ENCODE data around the gene FRA10AC1.
"Not testable (repeated sequence)": the region's sequence is repeated elsewhere in the genome, so short reads cannot be mapped to it uniquely, and the experiment has no call there.

Gene FRA10AC1

DNA sequence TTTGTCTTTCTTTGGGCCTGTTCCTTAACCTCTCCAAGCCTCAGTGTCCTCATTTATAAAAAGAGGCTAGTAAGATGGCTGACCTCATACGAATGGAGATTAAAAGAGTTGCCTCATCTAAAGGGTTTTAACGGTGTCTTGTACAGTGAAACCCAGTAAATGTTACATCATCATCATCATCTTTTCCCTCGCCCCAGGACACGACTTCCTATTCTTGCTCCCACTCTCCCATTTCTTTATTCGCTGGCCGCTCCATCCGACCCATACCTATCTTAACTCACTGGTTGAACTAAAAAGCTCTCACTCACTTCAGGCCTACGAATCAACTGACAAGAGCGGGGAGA, 554 bp downstream of the FRA10AC1 start:
- peak; percentile 56 to 69 (median 60) for DNase-seq

DNA sequence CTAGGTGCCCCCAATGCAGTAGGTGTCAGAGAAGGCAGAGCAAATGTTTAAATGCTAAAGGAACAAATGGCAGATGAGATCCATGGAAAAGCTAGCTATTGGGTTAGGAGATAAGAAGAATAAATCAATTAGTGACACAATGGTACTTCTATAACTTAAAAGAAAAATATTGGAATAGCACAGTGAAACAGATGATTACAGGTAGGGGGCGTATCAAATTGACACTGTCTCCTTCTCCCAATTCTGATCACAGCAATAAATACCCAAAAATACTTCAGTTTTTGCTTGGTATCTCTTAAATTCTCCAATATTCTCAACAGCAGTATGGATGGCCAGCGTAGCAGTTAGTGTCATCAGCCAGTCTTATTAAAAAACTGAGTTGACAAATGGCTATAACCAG, 5.2 kb downstream of the FRA10AC1 start:
- no peak for DNase-seq

DNA sequence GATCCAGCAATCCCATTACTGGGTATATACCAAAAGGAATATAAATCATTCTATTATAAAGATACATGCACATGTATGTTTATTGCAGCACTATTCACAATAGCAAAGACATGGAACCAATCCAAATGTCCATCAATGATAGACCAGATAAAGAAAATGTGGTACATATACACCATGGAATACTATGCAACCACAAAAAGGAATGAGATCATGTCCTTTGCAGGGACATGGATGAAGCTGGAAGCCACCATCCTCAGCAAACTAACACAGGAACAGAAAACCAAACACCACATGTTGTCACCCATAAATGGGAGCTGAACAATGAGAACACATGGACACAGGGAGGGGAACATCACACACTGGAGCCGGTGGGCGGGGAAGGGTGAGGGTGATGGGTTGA, 5.8 kb downstream of the FRA10AC1 start:
- not testable (repeated sequence) for DNase-seq

DNA sequence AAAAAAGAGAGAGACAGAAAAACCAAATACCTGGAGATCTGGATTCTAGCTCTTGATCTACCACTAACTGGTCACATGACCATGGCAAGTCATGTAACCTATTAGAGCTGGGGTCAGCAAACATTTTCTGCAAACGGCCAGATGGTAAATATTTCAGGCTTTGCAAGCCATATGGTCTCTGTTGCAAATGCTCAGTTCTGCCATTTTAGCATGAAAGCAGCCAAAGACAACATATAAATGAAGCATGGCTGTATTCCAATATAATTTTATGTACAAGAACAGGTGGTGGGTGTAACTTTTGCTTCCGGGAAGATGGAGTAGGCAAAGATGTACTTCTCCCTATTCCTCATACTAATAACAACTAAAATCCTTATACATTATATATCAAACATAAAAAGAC, 6.7 kb downstream of the FRA10AC1 start:
- no peak for DNase-seq

DNA sequence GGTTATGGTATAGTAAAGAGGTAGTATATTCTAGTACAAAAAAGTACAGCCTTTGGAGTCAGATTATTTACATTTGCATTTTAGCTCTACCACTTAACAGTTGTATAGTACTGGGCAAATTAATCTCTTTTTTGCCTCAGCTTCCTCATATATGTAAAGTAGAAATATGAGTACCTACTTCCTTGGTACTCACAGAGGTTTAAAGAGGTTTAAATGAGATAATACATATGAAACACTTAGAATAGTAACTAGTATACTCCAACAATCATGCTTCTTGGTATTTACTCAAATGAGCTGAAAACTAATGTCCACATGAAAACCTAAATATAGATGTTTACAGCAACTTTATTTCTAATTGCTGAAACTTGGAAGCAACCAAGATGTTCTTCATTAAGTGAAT, 14.7 kb downstream of the FRA10AC1 start:
- DNase-seq = no peak

DNA sequence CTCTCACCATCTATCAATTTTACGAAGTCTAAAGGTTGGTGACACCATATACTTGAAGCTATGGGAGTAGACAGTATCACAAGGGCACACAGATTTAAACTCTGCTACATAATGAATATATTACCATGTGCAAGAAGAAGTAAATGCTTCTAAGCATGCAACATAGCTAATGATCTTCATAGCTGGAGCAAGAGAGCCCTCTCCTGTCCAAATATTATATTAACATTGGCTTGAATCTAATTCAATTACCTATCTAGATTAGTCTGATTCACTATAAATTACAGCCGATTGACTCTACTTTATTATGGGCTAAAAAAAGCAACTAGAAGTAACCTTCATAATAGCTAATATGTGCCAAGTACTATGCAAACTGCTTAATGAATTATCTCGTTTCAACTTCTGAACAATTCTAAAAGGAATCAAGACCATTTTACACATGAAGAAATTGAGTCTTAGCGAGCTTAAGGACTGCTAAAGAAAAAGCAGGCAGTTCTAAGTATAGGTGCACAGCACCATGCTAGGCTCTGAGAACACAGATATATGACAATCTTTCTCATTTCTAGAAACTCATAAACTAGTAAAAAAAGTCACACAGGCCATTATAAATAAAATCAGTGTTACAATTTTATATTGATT, 21.9 kb downstream of the FRA10AC1 start:
- peak; percentile 66 to 81 (median 81) for DNase-seq

DNA sequence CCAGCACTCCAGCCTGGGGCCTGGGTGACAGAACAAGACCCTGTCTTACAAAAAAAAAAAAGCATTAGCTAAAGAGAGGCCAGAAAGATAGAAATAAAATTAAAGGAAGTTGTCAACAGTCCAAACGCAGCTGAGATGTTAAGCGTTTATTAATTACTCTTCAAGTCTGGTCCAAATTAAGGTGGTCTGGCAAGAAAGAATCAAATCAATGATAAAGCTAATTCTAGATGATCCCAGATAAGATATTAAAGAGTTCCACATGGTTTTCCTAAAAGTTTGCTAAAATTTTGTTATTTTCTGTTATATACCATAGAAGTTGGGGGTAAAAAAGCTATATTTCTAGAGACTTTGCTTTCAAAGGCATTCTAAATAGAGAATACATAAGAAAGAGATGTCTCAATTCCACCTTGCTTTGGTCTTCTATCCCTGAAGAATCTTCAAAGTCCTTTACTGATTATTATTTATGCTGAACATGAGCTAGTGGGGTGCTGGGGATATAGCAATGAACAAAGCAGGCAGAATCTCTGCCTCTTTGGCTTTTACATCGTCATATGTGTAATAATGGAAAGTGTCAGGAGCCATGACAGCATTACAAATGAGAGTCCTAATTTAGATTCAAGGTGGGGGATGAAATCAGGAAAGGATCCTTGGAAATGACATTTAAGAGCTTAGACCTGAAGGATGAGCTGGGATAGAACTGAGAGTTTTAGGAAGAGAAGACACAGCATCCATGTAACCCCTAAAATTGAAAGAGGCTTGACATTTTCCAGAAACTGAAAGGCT, 23.4 kb downstream of the FRA10AC1 start:
- DNase-seq = no peak

DNA sequence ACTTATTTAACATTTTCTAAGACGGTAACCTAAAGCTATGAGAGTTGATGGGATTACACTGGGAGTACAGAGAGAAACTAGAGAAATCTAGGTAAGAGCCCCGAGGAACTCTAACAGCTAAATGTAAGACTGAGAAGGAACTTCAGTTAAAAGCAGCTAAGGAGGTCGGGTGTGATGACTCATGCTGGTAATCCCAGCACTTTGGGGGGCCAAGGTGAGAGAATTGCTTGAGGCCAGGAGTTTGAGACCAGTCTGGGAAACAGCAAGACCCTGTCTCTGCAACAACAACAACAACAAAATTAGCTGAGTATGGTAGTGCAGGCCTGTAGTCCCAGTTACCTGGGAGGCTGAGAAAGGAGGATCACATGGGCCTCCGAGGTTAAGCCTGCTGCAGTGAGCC, 24.0 kb downstream of the FRA10AC1 start:
- no peak for DNase-seq

DNA sequence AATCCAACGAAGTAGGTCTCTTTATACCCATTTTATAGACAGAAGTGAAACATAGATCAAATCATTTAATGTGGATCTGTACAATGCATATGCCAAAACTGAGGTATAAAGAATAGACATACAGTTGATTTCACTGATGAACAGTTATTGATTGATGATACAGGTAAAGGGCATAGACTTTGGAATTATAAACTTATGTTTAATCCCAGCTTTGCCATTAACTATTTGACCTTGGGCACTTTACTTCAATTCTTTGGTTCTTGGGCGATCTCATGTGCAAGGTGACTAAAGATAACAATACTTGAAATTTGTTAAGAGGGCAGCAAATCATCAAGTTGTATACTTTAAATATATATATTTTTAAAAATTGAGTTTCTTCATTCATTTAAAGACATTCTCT, 28.6 kb downstream of the FRA10AC1 start:
- no peak for DNase-seq

DNA sequence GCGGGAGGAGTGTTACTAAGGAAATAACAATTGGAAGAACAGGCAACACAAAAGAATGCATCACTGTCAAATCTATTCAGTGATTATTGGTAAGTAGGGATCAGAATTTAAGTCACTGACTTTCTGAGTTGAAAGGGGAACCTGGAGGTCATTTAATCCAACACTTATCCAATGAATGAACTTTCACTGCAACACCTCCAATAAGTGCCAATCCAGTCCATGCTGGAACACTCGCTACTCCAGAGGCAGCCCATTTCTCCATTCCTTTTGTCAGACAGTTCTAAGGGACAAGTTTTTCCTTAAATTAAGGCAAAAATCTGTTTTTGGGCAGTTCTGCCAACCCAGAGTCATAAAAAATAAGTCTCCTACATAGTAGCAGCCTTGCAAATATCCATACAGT, 29.5 kb downstream of the FRA10AC1 start:
- no peak for DNase-seq

DNA sequence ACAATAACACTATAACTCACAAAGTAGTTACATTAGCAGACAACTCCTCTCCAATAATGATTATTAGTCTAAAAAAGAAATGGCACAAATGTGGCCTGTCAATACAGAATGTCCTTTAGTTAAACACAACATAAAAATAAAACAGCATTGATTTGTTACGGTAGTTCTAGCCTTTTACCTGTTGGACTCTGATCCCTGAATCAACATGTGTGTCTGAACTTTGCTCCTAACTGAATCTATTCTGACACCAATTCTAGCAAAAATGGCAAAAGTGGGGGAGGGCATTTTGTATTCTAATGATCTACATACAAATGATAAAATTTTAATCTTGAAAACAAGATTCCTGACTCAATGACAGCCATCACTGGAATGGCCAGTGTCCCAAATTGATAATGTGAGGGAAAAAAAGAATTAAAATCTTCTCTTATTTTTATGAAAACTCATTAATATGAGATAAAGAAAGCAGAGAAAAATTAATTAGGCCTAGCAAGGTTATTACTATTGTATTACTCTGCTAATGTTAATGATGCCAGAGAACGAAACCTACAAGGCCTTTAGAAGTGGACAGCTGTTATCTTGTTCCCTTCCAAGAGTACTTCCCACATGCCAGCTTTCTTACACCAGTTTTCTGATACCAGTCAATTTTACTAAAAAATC, 30.2 kb downstream of the FRA10AC1 start:
- DNase-seq = no peak

DNA sequence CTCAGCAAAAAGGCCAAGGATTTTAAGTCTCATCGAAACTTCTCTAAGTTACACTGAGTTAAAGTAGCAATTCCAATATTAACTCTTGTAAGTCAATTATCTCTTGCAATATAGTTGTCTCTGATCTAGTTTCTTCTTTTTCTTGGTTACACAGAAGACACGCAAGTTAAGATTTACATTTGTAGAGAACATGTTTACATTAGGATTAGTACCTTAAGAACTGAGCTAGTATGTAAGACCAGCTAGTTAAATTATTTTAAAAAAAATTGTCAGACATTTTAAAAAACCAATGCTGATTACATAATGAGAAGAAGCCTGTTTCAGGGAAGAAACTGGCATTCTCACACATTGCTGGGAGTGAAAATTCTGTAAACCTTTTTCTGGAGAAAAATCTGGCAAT, 31.4 kb downstream of the FRA10AC1 start:
- no peak for DNase-seq

DNA sequence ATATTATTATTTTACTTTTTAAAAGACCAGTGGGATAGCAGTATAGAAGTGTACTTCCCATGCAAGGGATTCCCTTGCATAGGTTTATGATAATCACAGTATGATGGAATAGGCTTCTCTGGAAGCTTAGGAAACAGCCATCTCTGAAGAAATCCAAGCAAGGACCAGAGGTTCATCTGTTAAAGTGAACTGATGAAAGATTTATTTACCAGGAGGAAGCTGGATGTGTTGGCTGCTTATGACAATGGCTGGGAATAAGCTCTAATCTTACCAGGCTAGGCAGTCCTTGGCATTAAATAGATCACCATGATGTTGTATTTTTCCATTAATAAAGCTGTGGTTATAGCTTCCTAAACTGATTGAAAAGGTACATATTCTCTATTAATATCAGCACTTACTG, 32.0 kb downstream of the FRA10AC1 start:
- DNase-seq = no peak

DNA sequence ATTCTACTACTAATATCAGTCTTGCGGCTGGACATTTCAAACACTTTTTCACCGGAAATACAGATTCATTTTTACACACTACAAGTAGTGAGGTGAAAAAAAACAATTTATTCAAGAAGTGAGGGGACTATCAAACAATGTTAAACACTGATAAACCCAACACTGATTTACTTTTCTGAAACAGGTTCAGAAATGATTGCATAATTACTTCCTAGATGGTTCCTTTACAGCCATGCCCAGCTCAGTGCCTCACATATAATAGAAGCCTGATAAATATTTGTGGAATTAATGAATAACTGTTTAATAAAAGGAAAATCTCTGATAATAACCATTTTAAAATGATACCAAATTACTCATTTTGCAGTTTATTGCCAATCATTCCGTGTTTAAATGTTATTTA, 34.6 kb downstream of the FRA10AC1 start:
- no peak for DNase-seq

DNA sequence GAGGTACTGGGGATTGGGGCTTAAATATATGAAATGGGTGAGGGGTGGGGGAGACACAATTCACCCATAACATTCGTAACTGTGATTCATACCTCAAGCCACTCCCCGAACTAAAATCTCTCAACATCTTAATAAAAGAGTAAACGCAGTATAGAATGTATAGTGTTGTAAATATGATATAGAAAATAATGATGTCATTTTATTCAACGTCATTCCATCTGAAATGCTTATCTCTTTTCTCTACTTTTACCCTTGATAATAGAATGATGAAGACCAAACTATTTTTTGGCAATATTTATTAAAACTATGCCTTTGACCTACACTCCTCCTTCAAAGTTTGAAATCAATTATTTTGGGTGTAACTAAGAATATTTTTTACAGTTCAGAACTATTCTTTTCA, 36.4 kb downstream of the FRA10AC1 start:
- no peak for DNase-seq

DNA sequence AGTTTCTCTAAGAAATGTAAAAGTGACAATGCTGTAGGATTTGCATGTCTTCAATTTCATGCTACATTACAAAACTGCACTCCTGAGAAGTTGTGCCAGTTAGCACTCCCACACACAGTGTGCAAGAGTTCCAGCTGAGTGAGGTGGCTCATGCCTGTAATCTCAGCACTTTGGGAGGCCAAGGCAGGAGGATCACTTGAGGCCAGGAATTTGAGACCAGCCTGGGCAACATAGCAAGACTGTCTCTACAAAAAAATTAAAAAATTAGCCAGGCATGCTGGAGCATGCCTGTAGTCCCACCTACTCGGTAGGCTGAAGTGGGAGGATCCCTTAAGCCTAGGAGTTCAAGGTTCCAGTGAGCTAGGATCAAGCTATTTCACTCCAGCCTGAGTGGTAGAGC, 44.6 kb downstream of the FRA10AC1 start:
- no peak for DNase-seq

DNA sequence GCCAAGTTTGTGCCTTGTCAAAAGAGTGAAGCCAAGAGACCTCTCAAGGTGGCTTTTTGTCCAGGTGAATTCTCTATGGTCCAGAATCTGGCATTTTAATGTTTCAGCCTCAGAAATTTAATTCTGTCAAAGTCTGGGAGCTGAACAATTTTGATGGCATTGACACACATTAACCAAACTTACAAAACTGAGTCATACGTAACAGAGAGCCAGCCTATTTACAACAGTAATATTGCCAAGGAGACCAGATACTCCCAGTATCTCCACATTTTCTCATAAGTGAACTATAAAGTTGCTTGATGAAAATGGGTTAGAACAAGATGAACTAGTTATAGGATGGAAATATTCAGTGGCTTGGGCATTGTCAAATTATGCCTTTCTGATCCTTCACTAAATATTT, 46.2 kb downstream of the FRA10AC1 start:
- no peak for DNase-seq

DNA sequence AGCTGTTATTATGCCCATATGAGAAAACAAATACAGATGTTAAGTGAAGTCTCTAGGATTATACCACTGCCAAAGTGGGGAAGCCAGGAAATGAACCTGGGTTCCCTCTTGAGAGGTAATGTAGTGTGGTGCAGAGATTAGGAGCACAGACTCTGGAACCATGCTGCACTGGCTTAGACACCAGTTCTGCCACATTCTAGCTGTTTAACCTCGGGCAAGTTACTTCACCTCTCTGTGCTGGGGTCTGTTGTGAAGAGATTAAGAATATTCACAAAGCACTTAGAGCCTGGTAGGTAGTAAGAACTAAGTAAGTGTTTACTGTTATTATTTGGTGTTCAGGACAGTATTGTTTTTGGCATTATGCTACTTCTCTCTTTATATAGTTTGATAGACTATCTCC, 48.2 kb downstream of the FRA10AC1 start:
- no peak for DNase-seq

DNA sequence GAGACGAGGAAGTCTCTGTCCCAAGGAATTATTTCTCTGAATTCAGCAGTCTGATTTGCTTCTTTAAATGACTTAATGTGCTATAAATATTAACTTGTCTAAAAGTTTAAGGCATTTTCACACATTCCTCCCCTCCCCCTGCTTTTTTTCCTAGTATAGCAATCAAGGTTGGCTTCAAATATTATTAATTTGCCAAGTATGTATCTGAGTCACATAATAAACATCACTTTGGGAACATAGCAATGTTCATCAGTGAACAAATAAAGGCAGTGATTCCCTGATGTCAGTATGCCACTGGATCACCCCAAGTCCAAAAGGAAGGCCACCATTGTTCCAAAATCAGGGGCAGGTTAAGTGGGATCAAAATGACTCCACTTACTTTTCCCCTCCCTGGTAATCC, 49.5 kb downstream of the FRA10AC1 start:
- no peak for DNase-seq

DNA sequence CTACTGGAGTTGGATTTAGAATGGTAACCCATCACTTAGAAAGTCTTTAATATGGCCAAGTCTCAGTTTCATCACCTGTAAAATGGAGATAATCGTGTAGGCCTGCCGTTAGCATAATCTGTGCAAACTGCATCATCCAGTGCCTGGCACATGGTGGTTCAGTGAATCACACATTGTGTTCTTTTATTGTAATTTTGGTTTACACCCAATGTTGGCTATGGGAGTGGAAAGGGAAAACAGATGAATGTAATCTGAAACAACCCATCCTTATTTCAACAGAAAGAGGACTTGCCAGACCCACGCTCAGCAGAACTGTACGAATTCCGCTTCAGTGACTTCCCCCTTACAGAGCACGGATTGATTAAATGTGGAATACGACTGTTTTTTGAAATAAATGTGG, 62.6 kb downstream of the FRA10AC1 start:
- DNase-seq = no peak

DNA sequence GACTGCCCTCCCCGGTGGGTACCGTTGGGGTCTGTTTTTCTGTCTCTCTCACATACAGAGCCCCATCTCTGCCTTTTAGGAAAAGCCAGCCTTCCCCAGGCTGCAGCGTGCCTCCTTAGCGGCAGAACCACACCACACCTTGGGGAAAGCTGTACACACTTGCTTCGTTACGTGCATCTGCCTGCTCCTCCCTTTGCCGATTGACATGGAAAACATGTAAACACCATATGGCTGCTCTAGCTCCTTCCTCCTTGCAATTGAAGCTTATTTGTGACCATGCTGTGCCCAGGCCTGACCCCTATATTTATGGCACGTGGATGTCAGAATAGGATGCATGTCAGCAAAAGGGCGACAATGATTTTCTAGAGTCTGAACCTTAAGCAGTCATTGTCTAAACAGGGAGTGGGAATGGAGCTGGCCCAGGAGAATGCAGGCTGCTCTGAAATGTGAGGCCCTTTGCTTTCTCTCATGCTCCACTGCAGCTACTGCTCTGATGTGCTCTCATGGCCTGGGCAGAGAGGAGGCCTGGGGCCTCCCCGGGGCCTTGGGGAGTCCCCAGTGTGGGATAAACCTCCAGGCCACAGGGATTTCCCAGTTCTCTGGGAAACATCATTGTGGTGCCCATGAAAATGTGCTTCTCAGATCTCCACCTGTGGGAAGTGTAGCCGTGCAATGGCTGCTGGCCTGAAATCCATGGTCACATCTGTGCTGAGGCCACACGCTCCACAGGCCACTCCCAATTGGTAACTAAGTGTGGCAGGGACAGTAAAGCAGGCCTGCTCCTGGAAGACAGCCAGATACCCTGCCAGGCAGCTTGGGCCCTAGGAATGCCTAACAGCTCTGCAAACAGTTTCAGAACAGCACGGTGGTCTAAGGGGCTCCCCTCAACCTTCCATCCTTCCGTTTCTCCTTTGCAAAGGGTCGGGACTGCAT, 71.5 kb downstream of the FRA10AC1 start:
- DNase-seq = peak in 2 of 3 donors; percentile 10 to 20

DNA sequence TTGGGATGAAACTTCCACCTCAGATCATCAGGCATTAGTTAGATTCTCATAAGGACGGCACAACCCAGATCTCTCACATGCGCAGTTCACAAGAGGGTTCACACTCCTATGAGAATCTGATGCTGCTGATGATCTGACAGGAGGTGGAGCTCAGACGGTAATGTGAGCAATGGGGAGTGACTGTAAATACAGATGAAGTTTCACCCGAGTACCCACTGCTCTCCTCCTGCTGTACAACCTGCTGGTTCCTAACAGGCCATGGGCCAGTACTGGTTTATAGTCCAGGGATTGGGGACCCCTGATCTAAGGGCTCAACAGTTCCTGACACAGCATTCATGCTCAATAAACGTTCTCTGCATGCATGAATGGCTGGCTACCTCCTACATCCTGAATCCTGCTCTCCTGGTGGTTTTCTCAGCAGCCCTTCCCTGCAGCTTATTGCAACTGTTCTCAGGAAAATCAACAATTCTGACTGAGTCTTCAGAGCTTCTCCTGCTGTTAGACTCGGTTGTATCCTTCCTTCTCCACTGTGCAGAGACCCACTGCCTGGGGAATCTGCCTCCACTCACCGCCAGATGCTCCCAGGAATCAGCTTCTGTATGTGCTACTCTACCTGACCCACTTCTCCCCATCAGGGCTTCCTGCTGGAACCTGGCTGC, 72.6 kb downstream of the FRA10AC1 start:
- no peak for DNase-seq

DNA sequence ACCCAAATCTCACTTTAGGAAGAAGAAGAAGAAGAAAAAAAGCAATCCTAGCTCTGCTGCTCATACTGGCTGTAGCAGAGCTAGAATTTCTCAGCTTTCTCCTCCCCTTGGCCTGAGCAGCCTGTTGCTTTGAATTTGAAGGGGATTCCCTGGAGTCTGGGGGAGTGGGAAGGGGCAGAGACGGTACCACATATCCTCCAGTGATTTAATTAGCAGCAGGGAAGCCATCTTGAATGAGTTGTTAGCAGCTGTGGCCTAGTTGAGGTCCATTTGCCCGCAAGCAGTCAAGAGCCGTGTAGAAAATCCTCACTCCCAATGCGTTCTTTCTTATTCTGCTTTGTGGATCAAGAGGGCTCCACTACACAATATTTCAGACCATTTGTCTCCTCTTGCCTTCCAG, 73.5 kb downstream of the FRA10AC1 start:
- no peak for DNase-seq

All from suppressor macrophage treated with lipopolysaccharide for 1 hour (primary cell).